Lung (tissue), 12 donors: ENCODE results near the gene CEP192. TPM values are rescaled to one million over a fixed set of nuclear protein-coding genes. Genes with fewer than 3 reads are reported as not detected.

Experiments
- ATAC-seq: fragments of 200-7000 bp; cut with Tn5 transposase; one replicate; pipeline ENCODE4 v1.9.1; 2020; ENCODE audit warnings: moderate number of reproducible peaks; ENCODE audit not compliant: insufficient read depth, low FRiP score
- DNase-seq, 3 donors: peaks; one replicate each; pipeline ENCODE4 v3.0.0-alpha.2; 2013 to 2017
- H3K27ac ChIP-seq, 2 donors: one replicate each; pipeline ENCODE4 v1.5.1; 2013; ENCODE audit warnings: mild to moderate bottlenecking in 2 of 2, moderate library complexity in 2 of 2, control low read depth in 1 of 2, inconsistent platforms in 1 of 2, low read depth in 1 of 2, low read length in 1 of 2
- H3K27me3 ChIP-seq, 3 donors: one replicate each; pipeline ENCODE4 v1.5.1; 2013; ENCODE audit warnings: low read length in 2 of 3; ENCODE audit not compliant: control insufficient read depth in 3 of 3, insufficient read depth in 3 of 3
- H3K36me3 ChIP-seq, 4 donors: one replicate each; pipeline ENCODE4 v1.5.1; 2013; ENCODE audit warnings: low read length in 4 of 4, mild to moderate bottlenecking in 1 of 4, moderate library complexity in 1 of 4; ENCODE audit not compliant: control insufficient read depth in 4 of 4, insufficient read depth in 4 of 4
- H3K4me1 ChIP-seq, 5 donors: one replicate each; pipeline ENCODE4 v1.5.1; 2013; ENCODE audit warnings: low read length in 5 of 5, mild to moderate bottlenecking in 2 of 5, moderate library complexity in 1 of 5; ENCODE audit not compliant: control insufficient read depth in 5 of 5, insufficient read depth in 5 of 5
- H3K4me3 ChIP-seq: one replicate; pipeline ENCODE4 v1.5.1; 2013; ENCODE audit warnings: mild to moderate bottlenecking, control low read depth, moderate library complexity
- H3K9ac ChIP-seq, 2 donors: one replicate each; pipeline ENCODE4 v1.5.1; 2013; ENCODE audit warnings: low read length in 2 of 2, control low read depth in 1 of 2; ENCODE audit not compliant: insufficient read depth in 1 of 2
- H3K9me3 ChIP-seq, 4 donors: one replicate each; pipeline ENCODE4 v1.5.1; 2013; ENCODE audit warnings: low read length in 3 of 4, mild to moderate bottlenecking in 1 of 4, moderate library complexity in 1 of 4; ENCODE audit not compliant: control insufficient read depth in 4 of 4, insufficient read depth in 3 of 4
- WGBS, 2 donors: extraction: QIAGEN DNeasy Blood & Tissue Kit; methylation state at CpG; one replicate each; pipeline ENCODE4 v1.1.7; 2013; 5-methylcytosine and 5-hydroxymethylcytosine counted together
- polyA plus RNA-seq, 2 donors: library from polyadenylated mRNA; stranded (reverse); fragments of 200-250 nt; gene quantifications; one replicate each; pipeline ENCODE4 v1.2.1, GENCODE V29; 2013
- total RNA-seq, 2 donors: library from RNA; depleted of rRNA in 1 of 2; stranded (reverse); fragments of >200 nt in 1 of 2; gene quantifications; one replicate each; pipeline ENCODE4 v1.2.1, GENCODE V29; 2014 to 2021
- TF ChIP-seq, protein P1 (sequence below): IDR thresholded peaks from 2 replicates; pipeline ENCODE4 v1.5.1; 2012; ENCODE audit warnings: mild to moderate bottlenecking; ENCODE audit errors: control extremely low read depth, extremely low read depth
- donor health status: control.
- donor health status: control.
- donor health status: Bipolar disorder and iron deficiency.
- donor health status: healthy.
- donor health status: DM: yes; HTN: yes; CAD: no.

Gene CEP192
- total and polyA plus RNA-seq, 4 donors, result 8.0 to 43.0 (median 16.6) TPM

DNA sequence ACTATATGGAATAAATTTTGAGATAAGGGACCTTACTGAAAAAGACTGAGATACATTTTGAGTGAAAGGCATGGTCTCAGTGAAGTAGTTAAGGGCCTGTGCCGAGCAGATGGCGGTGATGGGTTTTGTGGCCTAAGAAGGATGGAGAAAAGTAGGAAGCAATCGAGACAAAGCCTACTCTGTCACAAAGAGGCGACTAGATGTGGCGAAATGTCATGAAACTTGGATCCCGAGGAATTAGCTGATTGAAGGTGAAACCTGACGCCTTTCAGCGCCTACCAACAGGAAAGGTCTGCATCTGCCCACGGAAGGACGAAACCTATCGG, 558 bp upstream of the CEP192 start:
- TF ChIP-seq, protein P1, sequence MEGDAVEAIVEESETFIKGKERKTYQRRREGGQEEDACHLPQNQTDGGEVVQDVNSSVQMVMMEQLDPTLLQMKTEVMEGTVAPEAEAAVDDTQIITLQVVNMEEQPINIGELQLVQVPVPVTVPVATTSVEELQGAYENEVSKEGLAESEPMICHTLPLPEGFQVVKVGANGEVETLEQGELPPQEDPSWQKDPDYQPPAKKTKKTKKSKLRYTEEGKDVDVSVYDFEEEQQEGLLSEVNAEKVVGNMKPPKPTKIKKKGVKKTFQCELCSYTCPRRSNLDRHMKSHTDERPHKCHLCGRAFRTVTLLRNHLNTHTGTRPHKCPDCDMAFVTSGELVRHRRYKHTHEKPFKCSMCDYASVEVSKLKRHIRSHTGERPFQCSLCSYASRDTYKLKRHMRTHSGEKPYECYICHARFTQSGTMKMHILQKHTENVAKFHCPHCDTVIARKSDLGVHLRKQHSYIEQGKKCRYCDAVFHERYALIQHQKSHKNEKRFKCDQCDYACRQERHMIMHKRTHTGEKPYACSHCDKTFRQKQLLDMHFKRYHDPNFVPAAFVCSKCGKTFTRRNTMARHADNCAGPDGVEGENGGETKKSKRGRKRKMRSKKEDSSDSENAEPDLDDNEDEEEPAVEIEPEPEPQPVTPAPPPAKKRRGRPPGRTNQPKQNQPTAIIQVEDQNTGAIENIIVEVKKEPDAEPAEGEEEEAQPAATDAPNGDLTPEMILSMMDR, result no peak
- peaks cover 0 to 2% (median 0%) of the 10 kb centered on the region in 4 donors for H3K9me3 ChIP-seq
- peak overlapping the region; percentile 57 for H3K4me3 ChIP-seq
- ATAC-seq (no peak), DNase-seq (no peak)
- peaks cover 0 to 6% (median 0%) of the 10 kb centered on the region in 4 donors for H3K36me3 ChIP-seq
- H3K4me1 ChIP-seq, result peaks cover 2 to 22% (median 10%) of the 10 kb centered on the region in 5 donors
- peak overlapping the region in 1 of 2 donors; percentile 63 for H3K9ac ChIP-seq
- WGBS, 2 donors, result 2 to 5% methylated on average over 11 of the region's 11 CpGs
- peak overlapping the region; percentile 25 to 78 for H3K27ac ChIP-seq
- H3K27me3 ChIP-seq, result no peaks in the 10 kb centered on the region

DNA sequence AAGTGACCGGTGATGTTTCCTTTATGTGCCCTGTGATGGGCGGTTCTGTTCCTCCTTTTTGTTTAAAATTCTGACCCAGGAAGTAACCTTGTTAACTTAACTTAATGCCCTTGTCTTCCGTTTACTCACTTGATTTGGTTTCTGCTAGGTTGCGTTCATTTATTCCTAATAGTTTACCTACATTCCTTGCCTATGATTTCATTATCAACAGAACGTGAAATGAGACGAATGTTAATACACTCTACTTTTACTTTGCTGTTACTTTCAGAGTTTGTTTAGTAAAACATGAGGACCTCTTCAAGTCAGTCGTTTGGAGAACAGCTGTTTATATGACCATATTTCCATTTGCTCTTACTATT, 638 bp downstream of the CEP192 start:
- Histone ChIP-seq H3K9me3 (peaks cover 0 to 2% (median 0%) of the 10 kb centered on the region in 4 donors), H3K36me3 (peaks cover 0 to 4% (median 0%) of the 10 kb centered on the region in 4 donors), H3K9ac (peak overlapping the region; percentile 55 to 89), H3K4me3 (peak overlapping the region; percentile 89), H3K27me3 (no peaks in the 10 kb centered on the region), H3K4me1 (peaks cover 2 to 22% (median 10%) of the 10 kb centered on the region in 5 donors), H3K27ac (peak overlapping the region; percentile 91 to 97)
- TF ChIP-seq, protein P1, result no peak
- DNase-seq, result peak in 1 of 3 donors; percentile 46
- ATAC-seq, result no peak
- 0 to 1% methylated on average over 7 of the region's 7 CpGs for WGBS, 2 donors

DNA sequence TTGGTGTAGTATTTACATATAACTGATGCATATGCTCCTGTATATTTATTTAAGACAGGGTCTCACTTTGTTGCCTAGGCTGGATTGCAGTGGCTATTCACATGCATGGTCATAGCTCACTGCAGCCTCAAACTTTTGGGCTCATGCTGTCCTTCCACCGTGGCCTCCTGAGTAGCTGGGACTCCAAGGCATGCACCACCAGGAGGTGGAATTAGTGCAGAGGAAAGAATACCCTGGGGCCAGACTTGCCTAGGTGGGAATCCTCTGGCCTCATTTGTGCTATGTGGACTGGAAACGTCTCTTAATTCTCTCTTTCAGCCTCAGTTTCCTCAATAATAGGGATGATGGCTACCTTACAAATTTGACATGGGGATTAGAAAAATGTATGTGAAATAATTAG, 2.3 kb downstream of the CEP192 start:
- Histone ChIP-seq H3K4me3 (no peak overlapping the region), H3K36me3 (no peaks in the 10 kb centered on the region), H3K9me3 (peaks cover 0 to 2% (median 0%) of the 10 kb centered on the region in 4 donors), H3K4me1 (peaks cover 4 to 23% (median 10%) of the 10 kb centered on the region in 5 donors), H3K27ac (no peak overlapping the region), H3K9ac (no peak overlapping the region), H3K27me3 (no peaks in the 10 kb centered on the region)
- DNase-seq (no peak), ATAC-seq (no peak)
- TF ChIP-seq, protein P1, result no peak
- 90 to 92% methylated on average over 2 of the region's 2 CpGs for WGBS, 2 donors

DNA sequence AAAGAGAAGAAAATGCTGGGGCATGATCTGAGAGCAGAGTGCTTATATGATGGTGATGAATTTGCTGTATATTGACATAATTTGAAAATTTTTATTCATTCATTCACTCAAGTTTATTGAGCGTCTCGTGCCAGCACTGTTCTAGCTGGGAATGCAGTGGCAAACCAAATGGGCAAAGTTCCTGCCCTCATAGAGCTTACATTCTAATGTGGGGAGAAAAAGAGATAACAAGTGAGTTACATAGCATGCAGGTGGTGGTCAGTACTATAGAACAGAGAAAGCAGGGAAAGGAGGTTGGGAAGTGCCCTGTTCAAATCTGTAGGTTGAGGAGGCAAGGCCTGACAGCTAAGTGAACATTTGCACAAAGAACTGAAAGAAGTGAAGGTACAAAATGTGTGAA, 4.3 kb downstream of the CEP192 start:
- 96 to 100% methylated on average over 2 of the region's 2 CpGs for WGBS, 2 donors
- Histone ChIP-seq H3K27ac (no peak overlapping the region), H3K36me3 (no peaks in the 10 kb centered on the region), H3K9me3 (peaks cover 0 to 2% (median 0%) of the 10 kb centered on the region in 4 donors), H3K4me3 (no peak overlapping the region), H3K4me1 (peaks cover under 1 to 23% (median 6%) of the 10 kb centered on the region in 5 donors), H3K9ac (no peak overlapping the region), H3K27me3 (no peaks in the 10 kb centered on the region)
- ATAC-seq, result no peak
- no peak for DNase-seq
- TF ChIP-seq, protein P1, result no peak
